Measurements from ENCODE around the gene BTBD6.

Gene BTBD6

GRCh38 chr14:105201156-105201924, 47.0 kb upstream of the BTBD6 start:
- Histone ChIP-seq H3K4me1 (ENCODE audit: control insufficient read depth in 1 of 2, insufficient read depth in 1 of 2, low read depth in 1 of 2, low read length in 1 of 2) (peaks cover 11 to 16% of the 10 kb centered on the region in 2 experiments), H3K36me3 (no peaks in the 10 kb centered on the region), H3K4me3 (ENCODE audit: low read depth in 1 of 2, low read length in 1 of 2) (peak overlapping the region in 1 of 2 experiments; percentile 2), H3K27ac (no peak overlapping the region), H3K27me3 (peaks cover 91% of the 10 kb centered on the region), H3K9me3 (no peaks in the 10 kb centered on the region)
- no peak for TF ChIP-seq CTCF (IDR thresholded peaks at IDR 0.05)

- no peaks in the 10 kb centered on the region for H3K9me3 ChIP-seq
- peaks cover 11 to 16% of the 10 kb centered on the region in 2 experiments for H3K4me1 ChIP-seq (ENCODE audit: control insufficient read depth in 1 of 2, insufficient read depth in 1 of 2, low read depth in 1 of 2, low read length in 1 of 2)
- TF ChIP-seq CTCF (IDR thresholded peaks at IDR 0.05), result no peak
- peaks cover 84% of the 10 kb centered on the region for H3K27me3 ChIP-seq
- no peak overlapping the region for H3K27ac ChIP-seq
- peak overlapping the region in 1 of 2 experiments; percentile 2 for H3K4me3 ChIP-seq (ENCODE audit: low read depth in 1 of 2, low read length in 1 of 2)
- no peaks in the 10 kb centered on the region for H3K36me3 ChIP-seq
Observed at GRCh38 chr14:105201925-105202513, 46.3 kb upstream of the BTBD6 start.

- Histone ChIP-seq H3K4me1 (ENCODE audit: control insufficient read depth in 1 of 2, insufficient read depth in 1 of 2, low read depth in 1 of 2, low read length in 1 of 2) (peaks cover 11 to 16% of the 10 kb centered on the region in 2 experiments), H3K27me3 (peaks cover 74% of the 10 kb centered on the region), H3K36me3 (no peaks in the 10 kb centered on the region), H3K4me3 (ENCODE audit: low read depth in 1 of 2, low read length in 1 of 2) (no peak overlapping the region), H3K9me3 (no peaks in the 10 kb centered on the region), H3K27ac (no peak overlapping the region)
- peak; percentile 82 for TF ChIP-seq CTCF (IDR thresholded peaks at IDR 0.05)
Observed at GRCh38 chr14:105203057-105203531, 45.2 kb upstream of the BTBD6 start.

- H3K9me3 ChIP-seq, result no peaks in the 10 kb centered on the region
- H3K27ac ChIP-seq, result no peak overlapping the region
- no peak overlapping the region for H3K4me3 ChIP-seq (ENCODE audit: low read depth in 1 of 2, low read length in 1 of 2)
- H3K27me3 ChIP-seq, result peaks cover 68% of the 10 kb centered on the region
- H3K36me3 ChIP-seq, result no peaks in the 10 kb centered on the region
- no peak for TF ChIP-seq CTCF (IDR thresholded peaks at IDR 0.05)
- H3K4me1 ChIP-seq (ENCODE audit: control insufficient read depth in 1 of 2, insufficient read depth in 1 of 2, low read depth in 1 of 2, low read length in 1 of 2), result peaks cover 11 to 16% of the 10 kb centered on the region in 2 experiments
Observed at GRCh38 chr14:105203701-105204100, 44.6 kb upstream of the BTBD6 start.

- TF ChIP-seq CTCF (IDR thresholded peaks at IDR 0.05), result no peak
- peaks cover 11 to 16% of the 10 kb centered on the region in 2 experiments for H3K4me1 ChIP-seq (ENCODE audit: control insufficient read depth in 1 of 2, insufficient read depth in 1 of 2, low read depth in 1 of 2, low read length in 1 of 2)
- H3K36me3 ChIP-seq, result peaks cover 6% of the 10 kb centered on the region
- no peaks in the 10 kb centered on the region for H3K9me3 ChIP-seq
- no peak overlapping the region for H3K27ac ChIP-seq
- no peak overlapping the region for H3K4me3 ChIP-seq (ENCODE audit: low read depth in 1 of 2, low read length in 1 of 2)
- peaks cover 61% of the 10 kb centered on the region for H3K27me3 ChIP-seq
Observed at GRCh38 chr14:105204206-105204930, 44.0 kb upstream of the BTBD6 start.
